ENCODE data around the gene CFHR5.
"Not testable (repeated sequence)": the region's sequence is repeated elsewhere in the genome, so short reads cannot be mapped to it uniquely, and the experiment has no call there.

CFHR5 gene

GRCh38 chr1:196977278-196977677 lies at the start of gene CFHR5:
TSS of gene CFHR5 (plus strand) at chr1:196977556. CDS start at chr1:196977665, 109 bp downstream.
- no peak for DNase-seq

- not testable (repeated sequence) for DNase-seq
Measured at GRCh38 chr1:196932853-196933252, 44.5 kb upstream of the CFHR5 start.

- DNase-seq, result no peak
Measured at GRCh38 chr1:196933531-196934189, 43.7 kb upstream of the CFHR5 start.

GRCh38 chr1:196941474-196941873 lies 35.9 kb upstream of the CFHR5 start:
- DNase-seq, result not testable (repeated sequence)

GRCh38 chr1:196943568-196943967 lies 33.8 kb upstream of the CFHR5 start, which contains the start of gene CFHR2:
TSS of gene CFHR2 (plus strand) at chr1:196943738. CDS start at chr1:196943881, 143 bp downstream.
- DNase-seq, result not testable (repeated sequence)

- DNase-seq, result no peak
Measured at GRCh38 chr1:196951711-196952394, 25.5 kb upstream of the CFHR5 start.

- DNase-seq, result no peak
Measured at GRCh38 chr1:196954778-196955177, 22.6 kb upstream of the CFHR5 start.

GRCh38 chr1:196955926-196956325 lies 21.4 kb upstream of the CFHR5 start:
- no peak for DNase-seq

- no peak for DNase-seq
Measured at GRCh38 chr1:196960854-196961253, 16.5 kb upstream of the CFHR5 start.

GRCh38 chr1:196970182-196970581 lies 7.2 kb upstream of the CFHR5 start:
- no peak for DNase-seq

GRCh38 chr1:196976278-196976677 lies 1.1 kb upstream of the CFHR5 start:
- no peak for DNase-seq

GRCh38 chr1:196980859-196981258 lies 3.5 kb downstream of the CFHR5 start:
- DNase-seq, result no peak

GRCh38 chr1:196982247-196982646 lies 4.9 kb downstream of the CFHR5 start:
- not testable (repeated sequence) for DNase-seq

- not testable (repeated sequence) for DNase-seq
Measured at GRCh38 chr1:196991919-196992651, 14.7 kb downstream of the CFHR5 start.

GRCh38 chr1:196993916-196994315 lies 16.6 kb downstream of the CFHR5 start:
- DNase-seq, result no peak

GRCh38 chr1:196997423-196997822 lies 20.1 kb downstream of the CFHR5 start:
- no peak for DNase-seq

- no peak for DNase-seq
Measured at GRCh38 chr1:197001828-197002227, 24.5 kb downstream of the CFHR5 start.

- DNase-seq, result no peak
Measured at GRCh38 chr1:197003132-197003531, 25.8 kb downstream of the CFHR5 start.

GRCh38 chr1:197008861-197009260 lies 31.5 kb downstream of the CFHR5 start:
- DNase-seq, result no peak

- DNase-seq, result no peak
Measured at GRCh38 chr1:197011614-197012013, 34.3 kb downstream of the CFHR5 start.

- DNase-seq, result no peak
Measured at GRCh38 chr1:197013234-197013633, 35.9 kb downstream of the CFHR5 start.

- DNase-seq, result no peak
Measured at GRCh38 chr1:197016751-197017150, 39.4 kb downstream of the CFHR5 start.

GRCh38 chr1:197017558-197018146 lies 40.3 kb downstream of the CFHR5 start:
- no peak for DNase-seq

Measured in GDM1 (cell line).